CD14-positive monocyte (primary cell): ENCODE data around the gene NUBPL. TPM values are rescaled to one million over a fixed set of nuclear protein-coding genes. Genes with fewer than 3 reads are reported as not detected.
A peak's percentile ranks its signal among the peaks of the same experiment; 100 is the strongest.

Experiments used
- DNase-seq, 3 donors: peaks; one replicate each; pipeline ENCODE4 v3.0.0-alpha.2; 2011 to 2022
- H2AFZ ChIP-seq: 2 replicates; pipeline ENCODE4 v1.6.0; 2012; ENCODE audit warnings: mild to moderate bottlenecking, low read depth, low read length, inconsistent platforms; ENCODE audit not compliant: insufficient read depth, poor library complexity, severe bottlenecking
- H3K27ac ChIP-seq, 2 donors: 1 replicate in 1 of 2; 2 replicates in 1 of 2; pipeline ENCODE4 v1.5.1; 2012 to 2013; ENCODE audit warnings: low read length in 2 of 2, control low read depth in 1 of 2, inconsistent platforms in 1 of 2, low read depth in 1 of 2, mild to moderate bottlenecking in 1 of 2
- H3K27me3 ChIP-seq, 2 donors: one replicate each; pipeline versions ENCODE4 v1.6.0 to v1.6.1; 2011 to 2013; ENCODE audit warnings: low read length in 2 of 2; ENCODE audit not compliant: control insufficient read depth in 2 of 2, insufficient read depth in 2 of 2
- H3K36me3 ChIP-seq, 2 donors: replicated peaks in 1 of 2; 1 replicate in 1 of 2; 2 replicates in 1 of 2; pipeline versions ENCODE4 v1.5.1 to v1.6.1; 2012 to 2013; ENCODE audit warnings: low read length in 2 of 2, control low read depth in 1 of 2, inconsistent platforms in 1 of 2, mild to moderate bottlenecking in 1 of 2; ENCODE audit not compliant: insufficient read depth in 2 of 2, control insufficient read depth in 1 of 2
- H3K4me1 ChIP-seq, 2 donors: 1 replicate in 1 of 2; 2 replicates in 1 of 2; pipeline versions ENCODE4 v1.5.1 to v1.6.1; 2012 to 2013; ENCODE audit warnings: low read length in 2 of 2, control low read depth in 1 of 2, inconsistent platforms in 1 of 2, mild to moderate bottlenecking in 1 of 2, moderate library complexity in 1 of 2; ENCODE audit not compliant: insufficient read depth in 2 of 2, control insufficient read depth in 1 of 2
- H3K4me2 ChIP-seq: replicated peaks from 2 replicates; pipeline ENCODE3; 2012; ENCODE audit warnings: low read length, moderate library complexity, mild to moderate bottlenecking; ENCODE audit not compliant: poor library complexity, severe bottlenecking; ENCODE audit errors: extremely low read depth
- H3K4me3 ChIP-seq, 3 experiments: fragments of 200-600 bp in 1 of 3; sonication (generic) in 1 of 3; replicated peaks in 1 of 3; 1 replicate in 2 of 3; 2 replicates in 1 of 3; pipeline ENCODE4 v1.5.1; 2011 to 2013; ENCODE audit warnings: low read length in 3 of 3, mild to moderate bottlenecking in 3 of 3, control low read depth in 2 of 3, low read depth in 2 of 3, inconsistent platforms in 1 of 3, moderate library complexity in 1 of 3
- H3K79me2 ChIP-seq: 2 replicates; pipeline ENCODE4 v1.6.0; 2012; ENCODE audit warnings: mild to moderate bottlenecking, control low read depth, inconsistent platforms, low read length, moderate library complexity; ENCODE audit not compliant: insufficient read depth
- H3K9ac ChIP-seq: 2 replicates; pipeline ENCODE4 v1.6.0; 2017; ENCODE audit warnings: low read length, mild to moderate bottlenecking; ENCODE audit not compliant: insufficient read depth, poor library complexity, severe bottlenecking
- H3K9me3 ChIP-seq, 2 donors: replicated peaks in 1 of 2; 1 replicate in 1 of 2; 2 replicates in 1 of 2; pipeline versions ENCODE4 v1.5.1 to v1.6.1; 2012 to 2013; ENCODE audit warnings: low read length in 2 of 2, control low read depth in 1 of 2; ENCODE audit not compliant: control insufficient read depth in 1 of 2, insufficient read depth in 1 of 2
- H4K20me1 ChIP-seq: 2 replicates; pipeline ENCODE4 v1.6.0; 2012; ENCODE audit warnings: mild to moderate bottlenecking, low read length, control low read depth, moderate library complexity; ENCODE audit not compliant: insufficient read depth
- H3K27ac Mint-ChIP-seq, 7 donors: one replicate each; pipeline ENCODE4 v1.8.0; 2020; ENCODE audit warnings: mild to moderate bottlenecking in 7 of 7, mixed read lengths in 7 of 7, moderate library complexity in 6 of 7, inconsistent platforms in 2 of 7
- H3K27me3 Mint-ChIP-seq, 3 donors: one replicate each; pipeline ENCODE4 v1.8.0; 2021 to 2022; ENCODE audit warnings: low read depth in 3 of 3, mild to moderate bottlenecking in 3 of 3, mixed read lengths in 3 of 3, moderate library complexity in 3 of 3, inconsistent platforms in 1 of 3
- H3K36me3 Mint-ChIP-seq, 2 donors: one replicate each; pipeline ENCODE4 v1.8.0; 2020; ENCODE audit warnings: mixed read lengths in 2 of 2, inconsistent platforms in 1 of 2, mild to moderate bottlenecking in 1 of 2
- H3K4me1 Mint-ChIP-seq: one replicate; pipeline ENCODE4 v1.8.0; 2020; ENCODE audit warnings: mild to moderate bottlenecking, mixed read lengths
- H3K4me3 Mint-ChIP-seq, 2 donors: one replicate each; pipeline ENCODE4 v1.8.0; 2020; ENCODE audit warnings: mild to moderate bottlenecking in 2 of 2, mixed read lengths in 2 of 2, moderate library complexity in 1 of 2
- H3K9me3 Mint-ChIP-seq, 7 donors: one replicate each; pipeline ENCODE4 v1.8.0; 2020 to 2022; ENCODE audit warnings: mixed read lengths in 7 of 7, mild to moderate bottlenecking in 6 of 7, moderate library complexity in 6 of 7, inconsistent platforms in 2 of 7
- WGBS: methylation state at CpG from one replicate; pipeline ENCODE4 v1.1.5; 2013; ENCODE audit warnings: missing lambda C conversion rate; ENCODE audit not compliant: insufficient coverage; 5-methylcytosine and 5-hydroxymethylcytosine counted together
- intact Hi-C, 2 donors: fragments of 100-400 bp; cut with micrococcal nuclease; formaldehyde crosslinking; loops; one replicate each; pipeline versions ENCODE4 v1.15.0 to v1.15.1; 2023
- polyA plus RNA-seq, 3 donors: library from polyadenylated mRNA; depleted of rRNA in 1 of 3; unstranded in 2 of 3; stranded (reverse) in 1 of 3; fragments of 300-500 nt in 2 of 3; fragments of >200 nt in 1 of 3; fragmentation: Illumina TruSeq in 2 of 3; gene quantifications; 1 replicate in 2 of 3; 2 replicates in 1 of 3; pipeline ENCODE4 v1.2.3, GENCODE V29; 2012 to 2021
- TF ChIP-seq, protein P1 (sequence below): fragments of 200-600 bp; IDR thresholded peaks from one replicate; pipeline ENCODE4 v1.8.0; 2022; ENCODE audit warnings: antibody characterized with exemption, mild to moderate bottlenecking

Gene NUBPL
- polyA plus RNA-seq, 3 donors, result 0.75 to 2.4 (median 2.3) TPM

GRCh38 chr14:31895206-31895605, 334.0 kb downstream of the NUBPL start:
- Histone ChIP-seq H3K27ac (no peak overlapping the region), H3K27me3 (no peaks in the 10 kb centered on the region), H3K79me2 (no peaks in the 10 kb centered on the region), H2AFZ (no peak overlapping the region), H3K9me3 (no peaks in the 10 kb centered on the region), H3K4me1 (peaks cover 8 to 9% of the 10 kb centered on the region in 2 donors), H4K20me1 (no peaks in the 10 kb centered on the region), H3K9ac (no peak overlapping the region), H3K4me2 (no peak overlapping the region), H3K4me3 (no peak overlapping the region), H3K36me3 (no peaks in the 10 kb centered on the region)
- Mint-ChIP-seq H3K27ac (no peak overlapping the region), H3K4me1 (peaks cover 14% of the 10 kb centered on the region), H3K27me3 (peaks cover 0 to 3% (median 1%) of the 10 kb centered on the region in 3 donors), H3K4me3 (no peak overlapping the region), H3K9me3 (peaks cover 0 to 3% (median 0%) of the 10 kb centered on the region in 7 donors), H3K36me3 (no peaks in the 10 kb centered on the region)
- 79% methylated on average over 2 of the region's 2 CpGs for WGBS
- intact Hi-C loops, result no loop called here
- DNase-seq, result no peak
- TF ChIP-seq, protein P1, sequence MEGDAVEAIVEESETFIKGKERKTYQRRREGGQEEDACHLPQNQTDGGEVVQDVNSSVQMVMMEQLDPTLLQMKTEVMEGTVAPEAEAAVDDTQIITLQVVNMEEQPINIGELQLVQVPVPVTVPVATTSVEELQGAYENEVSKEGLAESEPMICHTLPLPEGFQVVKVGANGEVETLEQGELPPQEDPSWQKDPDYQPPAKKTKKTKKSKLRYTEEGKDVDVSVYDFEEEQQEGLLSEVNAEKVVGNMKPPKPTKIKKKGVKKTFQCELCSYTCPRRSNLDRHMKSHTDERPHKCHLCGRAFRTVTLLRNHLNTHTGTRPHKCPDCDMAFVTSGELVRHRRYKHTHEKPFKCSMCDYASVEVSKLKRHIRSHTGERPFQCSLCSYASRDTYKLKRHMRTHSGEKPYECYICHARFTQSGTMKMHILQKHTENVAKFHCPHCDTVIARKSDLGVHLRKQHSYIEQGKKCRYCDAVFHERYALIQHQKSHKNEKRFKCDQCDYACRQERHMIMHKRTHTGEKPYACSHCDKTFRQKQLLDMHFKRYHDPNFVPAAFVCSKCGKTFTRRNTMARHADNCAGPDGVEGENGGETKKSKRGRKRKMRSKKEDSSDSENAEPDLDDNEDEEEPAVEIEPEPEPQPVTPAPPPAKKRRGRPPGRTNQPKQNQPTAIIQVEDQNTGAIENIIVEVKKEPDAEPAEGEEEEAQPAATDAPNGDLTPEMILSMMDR, result no peak

- Histone ChIP-seq H3K4me1 (peaks cover 8 to 9% of the 10 kb centered on the region in 2 donors), H3K4me3 (no peak overlapping the region), H3K4me2 (no peak overlapping the region), H2AFZ (no peak overlapping the region), H3K9me3 (no peaks in the 10 kb centered on the region), H4K20me1 (no peaks in the 10 kb centered on the region), H3K79me2 (no peaks in the 10 kb centered on the region), H3K27me3 (no peaks in the 10 kb centered on the region), H3K36me3 (no peaks in the 10 kb centered on the region), H3K27ac (no peak overlapping the region), H3K9ac (no peak overlapping the region)
- intact Hi-C loops, result no loop called here
- Mint-ChIP-seq H3K27ac (peak overlapping the region in 1 of 7 donors; percentile 26), H3K27me3 (peaks cover 0 to 3% (median 1%) of the 10 kb centered on the region in 3 donors), H3K36me3 (no peaks in the 10 kb centered on the region), H3K4me3 (no peak overlapping the region), H3K9me3 (peaks cover 0 to 3% (median 0%) of the 10 kb centered on the region in 7 donors), H3K4me1 (peaks cover 14% of the 10 kb centered on the region)
- WGBS, result no CpG with 5 or more reads among the region's 2 CpGs
- TF ChIP-seq, protein P1, result no peak
- no peak for DNase-seq
Measured at GRCh38 chr14:31895646-31896045, 334.4 kb downstream of the NUBPL start.
